K562 (cell line): ENCODE measurements around the gene CRIP1. TPM values are rescaled to one million over a fixed set of nuclear protein-coding genes. Genes with fewer than 3 reads are reported as not detected.

Experiments used
- ATAC-seq: fragments of 200-7000 bp; cut with Tn5 transposase; 3 replicates; pipeline ENCODE4 v1.9.1; 2020; ENCODE audit warnings: moderate library complexity
- BruUV-seq: library from RNA; stranded (reverse); fragments of 400-500 nt; replicated peaks from 2 replicates; lab custom pipeline; 2021; lab: Mats Ljungman, UMichigan
- CTCF ChIA-PET: fragments of 300-600 bp; formaldehyde crosslinking; extraction: SDS; loops from one replicate; lab custom pipeline; 2021; ENCODE audit warnings: low intra/inter-chr PET ratio; lab: Yijun Ruan, JAX
- POLR2A ChIA-PET: fragments of 300-600, 350-650 bp; sonication (Branson Sonifier 250); formaldehyde crosslinking; extraction: SDS; loops from one replicate; lab custom pipeline; 2021; ENCODE audit warnings: antibody characterized with exemption, inconsistent platforms; lab: Yijun Ruan, JAX
- DNase-seq, 4 experiments: peaks; one replicate each; pipeline versions ENCODE4 v3.0.0 to v3.0.0-alpha.2; 2011 to 2018; ENCODE audit warnings: low spot score in 3 of 4, mixed read lengths in 3 of 4; ENCODE audit errors: extremely low read depth in 1 of 4
- FAIRE-seq: peaks from 2 replicates; lab custom pipeline; 2011; peaks lifted over from hg19 to GRCh38; lab: Jason Lieb, UNC
- H2AFZ ChIP-seq: 2 replicates; pipeline ENCODE4 v1.6.0; 2011; ENCODE audit warnings: low read depth, low read length, control low read depth, inconsistent platforms
- H3K27ac ChIP-seq: fragments of 200-600 bp; 3 replicates; pipeline ENCODE4 v1.8.0; 2011; ENCODE audit warnings: low read depth, mild to moderate bottlenecking, control low read depth, inconsistent platforms, low read length, moderate library complexity, mixed read lengths; ENCODE audit errors: extremely low read depth
- H3K27me3 ChIP-seq, 2 experiments: fragments of 300-600 bp in 1 of 2; 2 replicates in 1 of 2; 3 replicates in 1 of 2; pipeline versions ENCODE4 v1.6.0 to v1.8.0; 2011; ENCODE audit warnings: inconsistent platforms in 2 of 2, low read length in 2 of 2, mild to moderate bottlenecking in 1 of 2, mixed read lengths in 1 of 2, moderate library complexity in 1 of 2; ENCODE audit not compliant: control insufficient read depth in 2 of 2, insufficient read depth in 2 of 2
- H3K36me3 ChIP-seq: fragments of 300-600 bp; 3 replicates; pipeline ENCODE4 v1.8.0; 2011; ENCODE audit warnings: mild to moderate bottlenecking, low read length, inconsistent platforms; ENCODE audit not compliant: control insufficient read depth, insufficient read depth
- H3K4me1 ChIP-seq, 2 experiments: fragments of 200-600 bp in 1 of 2; replicated peaks in 1 of 2; 2 replicates in 1 of 2; 3 replicates in 1 of 2; pipeline versions ENCODE4 v1.5.1 to v1.8.0; 2011; ENCODE audit warnings: inconsistent platforms in 2 of 2, low read length in 2 of 2, mild to moderate bottlenecking in 1 of 2, mixed read lengths in 1 of 2, moderate library complexity in 1 of 2; ENCODE audit not compliant: control insufficient read depth in 2 of 2, insufficient read depth in 2 of 2
- H3K4me2 ChIP-seq: 2 replicates; pipeline ENCODE4 v1.6.1; 2011; ENCODE audit warnings: low read length, control low read depth, inconsistent platforms, mixed read lengths; ENCODE audit not compliant: insufficient read depth
- H3K4me3 ChIP-seq: fragments of 200-600 bp; sonication (generic), shearing (Covaris generic); 2 replicates; pipeline ENCODE4 v1.5.1; 2016; ENCODE audit warnings: control low read depth, inconsistent platforms
- H3K79me2 ChIP-seq: fragments of 200-600 bp; 3 replicates; pipeline ENCODE4 v1.8.0; 2011; ENCODE audit warnings: low read length, inconsistent platforms; ENCODE audit not compliant: control insufficient read depth, insufficient read depth
- H3K9ac ChIP-seq, 2 experiments: 2 replicates each; pipeline versions ENCODE4 v1.6.0 to v1.6.1; 2011; ENCODE audit warnings: low read depth in 2 of 2, low read length in 2 of 2, control low read depth in 1 of 2, inconsistent platforms in 1 of 2, mild to moderate bottlenecking in 1 of 2, mixed read lengths in 1 of 2; ENCODE audit not compliant: insufficient read depth in 1 of 2
- H3K9me1 ChIP-seq: one replicate; pipeline ENCODE4 v1.6.0; 2011; ENCODE audit warnings: inconsistent platforms, mild to moderate bottlenecking, low read length, moderate library complexity; ENCODE audit not compliant: control insufficient read depth, insufficient read depth
- H3K9me3 ChIP-seq: replicated peaks from 2 replicates; pipeline ENCODE4 v1.5.1; 2011; ENCODE audit warnings: low read depth, low read length, inconsistent platforms; ENCODE audit not compliant: control insufficient read depth, insufficient read depth
- H4K20me1 ChIP-seq: replicated peaks from 2 replicates; pipeline ENCODE4 v1.6.1; 2011; ENCODE audit warnings: low read length, inconsistent platforms, mixed read lengths; ENCODE audit not compliant: control insufficient read depth, insufficient read depth
- ARNT ChIP-seq, 2 experiments: fragments of 450-650 bp; IDR thresholded peaks; 2 replicates each; pipeline ENCODE4 v1.6.1; 2016; ENCODE audit warnings: mild to moderate bottlenecking in 1 of 2
- CTCFL ChIP-seq: IDR thresholded peaks from 2 replicates; pipeline ENCODE4 v1.6.1; 2011; ENCODE audit warnings: borderline replicate concordance, low read depth, mild to moderate bottlenecking, moderate library complexity, low read length; ENCODE audit not compliant: insufficient read depth, poor library complexity, severe bottlenecking
- LARP7 ChIP-seq: fragments of 450-650 bp; IDR thresholded peaks from 2 replicates; pipeline ENCODE4 v1.6.1; 2016
- MEF2A ChIP-seq: IDR thresholded peaks from 2 replicates; pipeline ENCODE4 v1.6.1; 2011; ENCODE audit warnings: low read depth, mild to moderate bottlenecking, low read length, moderate library complexity; ENCODE audit not compliant: control insufficient read depth
- NFRKB ChIP-seq: fragments of 450-650 bp; IDR thresholded peaks from 2 replicates; pipeline ENCODE4 v1.6.1; 2016; ENCODE audit warnings: low read depth
- POLR2G ChIP-seq: fragments of 200-400 bp; formaldehyde crosslinking; IDR thresholded peaks from 2 replicates; pipeline ENCODE4 v1.6.1; 2017; ENCODE audit warnings: low read depth, mild to moderate bottlenecking, antibody characterized with exemption, low read length, moderate library complexity
- U2AF1 ChIP-seq: fragments of 200-400 bp; formaldehyde crosslinking; optimal IDR thresholded peaks from 2 replicates; pipeline ENCODE3; 2017; ENCODE audit warnings: mild to moderate bottlenecking, low read depth, low read length, moderate library complexity
- YBX1 ChIP-seq: fragments of 450-650 bp; IDR thresholded peaks from 2 replicates; pipeline ENCODE4 v1.7.1; 2016; ENCODE audit warnings: mild to moderate bottlenecking
- WGBS: fragments of 100-300 bp; shearing (Covaris generic); methylation state at CpG from one replicate; pipeline ENCODE4 v1.1.6; 2016; ENCODE audit warnings: low coverage, mixed read lengths; ENCODE audit not compliant: insufficient coverage; ENCODE audit errors: missing lambda C conversion rate; 5-methylcytosine and 5-hydroxymethylcytosine counted together
- in situ Hi-C: fragments of 300-500 bp; cut with MboI; formaldehyde crosslinking; loops from 4 replicates; pipeline ENCODE4 v1.15.0; 2018; ENCODE audit warnings: inconsistent platforms, mixed read lengths
- intact Hi-C: fragments of 100-400 bp; cut with micrococcal nuclease; formaldehyde crosslinking; loops from 2 replicates; pipeline ENCODE4 v1.14.2; 2022
- polyA plus RNA-seq, 8 experiments: library from polyadenylated mRNA; depleted of rRNA in 4 of 8; stranded (reverse) in 5 of 8; unstranded in 3 of 8; fragments of >200 nt; fragmentation: Nextera tagmentation in 2 of 8; fragmentation: Illumina TruSeq in 1 of 8; extraction: Ambion mirVana in 2 of 8; extraction: Trizol in 1 of 8; gene quantifications; 2 replicates each; pipeline versions ENCODE4 v1.2.1 to v1.2.3, GENCODE V29; 2011 to 2014; ENCODE audit warnings: inconsistent platforms in 1 of 8, missing spikeins in 1 of 8
- total RNA-seq, 7 experiments: library from RNA; depleted of rRNA in 6 of 7; stranded (reverse); fragments of >200 nt in 6 of 7; fragmentation: Illumina TruSeq in 2 of 7; extraction: Trizol in 2 of 7; gene quantifications; 2 replicates each; pipeline versions ENCODE4 v1.2.1 to v1.2.3, GENCODE V29; 2011 to 2021; ENCODE audit warnings: low replicate concordance in 1 of 7

The CRIP1 gene
- total and polyA plus RNA-seq, 9 of the 15 experiments (the other 6 are each of a cell fraction or from before 2014, with no cell fraction given), result 0.11 to 0.58 (median 0.14) TPM; not detected in 6

- H4K20me1 ChIP-seq, result no peaks in the 10 kb centered on the region
- intact Hi-C loops, result loop anchor here (5.0 kb wide), 1 partner anchor 40 kb away; the partner anchor contains the start of gene CRIP1
- CTCF ChIA-PET, result no interaction called here
Measured at GRCh38 chr14:105446971-105447370, 39.7 kb upstream of the CRIP1 start.

More at GRCh38 chr14:105446971-105447370, 39.7 kb upstream of the CRIP1 start:
- Histone ChIP-seq H3K9ac (no peak overlapping the region; a peak in 1 of 4 replicates), H3K27me3 (no peaks in the 10 kb centered on the region), H3K9me3 (no peaks in the 10 kb centered on the region), H3K4me1 (peaks cover 0 to 48% of the 10 kb centered on the region in 2 experiments; a peak in 2 of 5 replicates), H3K9me1 (no peaks in the 10 kb centered on the region), H3K4me2 (no peak overlapping the region), H3K27ac (no peak overlapping the region), H2AFZ (no peak overlapping the region), H3K36me3 (peaks cover 46% of the 10 kb centered on the region; the same call in 1 of the 3 replicates), H3K79me2 (0 out of 3 replicates have a peak, but pooled peaks cover 5% of the 10 kb centered on the region), H3K4me3 (no peak overlapping the region)
- FAIRE-seq (no peak), ATAC-seq (no peak), DNase-seq (no peak)
- in situ Hi-C loops, result no loop called here
- TF ChIP-seq POLR2G (peak; percentile 16; the same call in 1 of the 2 replicates), ARNT (IDR thresholded peaks at IDR 0.05) (no peak), U2AF1 (no peak), CTCFL (no peak), YBX1 (no peak), LARP7 (no peak), MEF2A (no peak), NFRKB (no peak)
- WGBS, result 90% methylated on average over 12 of the region's 14 CpGs
- BruUV-seq, result no TSS peak
- POLR2A ChIA-PET, result interaction anchor here (0.7 kb wide), 1 partner anchor 24 kb away, joined by 4 read pairs; no protein-coding TSS in a partner anchor
